GM19324 (cell line): ENCODE measurements around the gene CRLF1.
"Not testable (repeated sequence)": the region's sequence is repeated elsewhere in the genome, so short reads cannot be mapped to it uniquely, and the experiment has no call there.

Source experiments
- ATAC-seq: cut with Tn5 transposase; IDR thresholded peaks from one replicate; pipeline ENCODE4 v1.9.1; 2021; ENCODE audit warnings: mild to moderate bottlenecking, moderate library complexity; ENCODE audit not compliant: unreplicated experiment, low FRiP score

CRLF1 gene

DNA sequence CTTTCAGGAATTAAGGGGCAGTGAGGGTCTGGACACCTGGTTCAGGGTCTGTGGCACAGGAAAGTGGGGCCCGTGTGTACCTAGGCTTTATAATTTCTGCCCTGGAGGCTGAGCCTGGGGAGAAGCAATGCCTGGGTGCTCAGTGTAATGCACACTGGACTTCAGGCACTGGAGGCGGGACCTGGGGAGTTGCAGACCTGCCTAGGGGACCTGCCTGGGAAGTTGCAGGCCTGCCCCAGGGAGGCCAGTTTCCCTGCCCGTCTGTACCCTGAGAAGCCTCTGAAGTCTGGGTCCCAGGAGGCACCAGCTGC, 3.6 kb upstream of the CRLF1 start:
- ATAC-seq = no peak

- ATAC-seq = no peak
These were observed 3.1 kb upstream of the CRLF1 start for GRCh38 chr19:18609717-18610051.

DNA sequence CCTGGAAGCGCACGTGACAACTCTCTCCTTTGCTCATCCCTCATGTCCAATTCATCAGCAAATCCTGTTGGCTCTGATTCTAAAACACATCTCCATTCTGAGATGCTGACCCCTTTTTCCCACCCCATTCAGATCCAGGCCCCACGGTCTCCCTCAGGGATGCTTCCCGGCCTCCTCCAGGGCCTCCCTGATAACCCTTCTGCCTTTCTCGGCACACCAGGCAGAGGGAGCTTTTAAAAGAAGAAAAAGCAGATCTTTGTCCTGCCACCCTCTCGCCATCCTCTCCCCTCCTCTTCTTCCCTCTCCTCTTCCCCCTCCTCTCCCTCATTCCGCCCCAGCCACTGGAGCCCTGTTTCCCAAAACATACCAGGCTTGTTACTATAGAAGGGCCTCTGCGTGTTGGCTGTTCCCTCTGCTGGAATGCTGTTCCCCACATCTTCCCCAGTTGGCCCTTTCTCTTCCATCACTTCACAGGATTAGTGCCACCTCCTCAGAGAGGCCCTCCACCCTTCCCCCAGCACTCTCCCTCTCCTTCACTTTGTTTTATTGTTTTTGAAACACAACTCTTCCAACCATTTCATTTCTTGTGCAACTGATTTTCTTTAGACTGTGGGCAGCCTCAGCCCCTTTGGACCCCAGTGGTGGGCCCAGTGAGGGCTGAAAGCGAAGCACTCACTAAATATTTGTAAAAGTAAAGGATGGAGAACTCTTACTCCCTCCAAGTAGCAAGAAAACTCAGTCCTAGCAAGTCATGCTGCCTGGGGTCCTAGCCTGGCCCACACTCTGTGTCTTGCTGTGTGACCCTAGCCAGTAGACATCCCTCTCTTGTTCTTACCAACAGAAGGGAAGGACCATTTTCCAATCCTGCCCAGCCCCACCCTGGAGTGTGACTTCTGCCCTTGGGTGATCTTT, 2.5 kb upstream of the CRLF1 start:
- ATAC-seq = no peak

DNA sequence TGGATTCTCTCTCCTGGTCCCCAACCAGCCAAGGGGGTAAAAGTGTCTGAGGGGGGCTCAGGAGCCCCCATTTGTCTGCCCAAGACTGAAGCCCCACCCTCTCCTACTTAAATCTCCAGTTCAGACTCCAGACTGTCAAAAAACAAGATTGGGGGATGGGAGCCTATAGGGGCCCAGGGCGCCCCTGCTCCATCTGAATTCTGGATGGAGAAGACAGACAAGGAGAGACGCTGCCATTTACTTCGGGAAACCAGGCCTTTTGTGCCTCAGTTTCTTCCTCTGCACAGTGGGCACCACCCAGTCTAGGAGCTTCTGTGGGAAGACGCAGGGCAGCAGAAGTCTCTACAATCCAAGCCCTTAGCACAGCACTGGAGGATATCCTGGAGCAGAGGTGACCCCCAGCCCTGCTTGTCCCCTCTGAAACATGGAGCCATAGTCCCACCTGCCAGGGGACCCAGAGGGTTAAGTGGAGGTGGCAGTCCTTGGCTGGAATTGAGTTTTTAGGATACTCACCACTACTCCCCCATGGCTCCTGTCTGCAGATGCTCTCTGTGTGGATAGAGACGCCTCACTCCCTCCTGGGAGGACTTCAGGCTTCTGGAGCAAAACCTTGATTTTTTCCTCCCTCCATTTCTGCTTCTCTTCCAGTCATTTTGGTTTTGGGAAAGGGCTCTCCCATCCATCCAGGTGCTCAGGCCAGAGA, 1.7 kb upstream of the CRLF1 start:
- ATAC-seq = no peak

DNA sequence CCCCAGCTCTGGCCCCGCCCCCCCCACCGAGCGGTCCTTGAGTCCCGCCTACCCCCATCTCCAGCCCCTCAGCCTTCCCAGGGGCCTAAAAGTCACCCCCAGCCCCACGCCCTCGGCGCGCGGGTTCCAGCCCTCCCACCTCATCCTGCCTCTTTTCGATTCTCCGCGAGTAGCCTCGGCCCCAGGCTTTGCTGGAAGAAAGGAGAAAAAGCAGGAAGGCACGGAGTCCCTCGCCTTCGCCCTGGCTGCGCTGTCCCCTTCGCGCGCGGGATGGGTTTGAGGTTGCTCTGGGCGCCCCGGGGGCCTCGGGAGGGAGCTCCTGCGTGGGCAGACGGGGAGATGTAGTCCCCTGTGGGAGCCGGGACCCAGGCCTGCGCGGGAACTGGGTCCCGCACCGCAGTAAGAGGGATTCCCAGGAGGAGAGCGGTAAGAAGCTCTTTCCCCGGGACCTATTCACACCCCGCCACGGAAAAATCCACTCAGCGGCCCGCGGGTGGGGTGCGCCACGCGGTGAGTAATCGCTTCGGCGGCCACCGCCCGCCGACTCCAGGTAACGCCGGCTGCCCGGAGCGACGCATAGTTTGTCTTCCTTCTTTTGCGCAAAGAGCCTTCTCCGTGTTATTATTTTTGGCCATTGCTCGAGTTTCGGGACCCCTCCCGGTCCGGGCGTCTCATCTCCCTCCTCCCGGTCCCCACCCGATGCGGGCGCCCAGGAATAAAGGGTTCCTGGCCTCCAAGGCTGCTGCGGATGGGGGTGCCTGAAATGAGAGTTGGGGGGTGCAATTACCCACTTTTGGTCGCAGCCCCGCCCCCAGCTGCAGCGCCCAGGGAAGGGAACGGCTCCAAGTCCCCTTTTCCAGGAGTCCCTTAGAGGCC, 865 bp upstream of the CRLF1 start:
- ATAC-seq = no peak

GRCh38 chr19:18605546-18606280, 886 bp downstream of the CRLF1 start:
- ATAC-seq = no peak

DNA sequence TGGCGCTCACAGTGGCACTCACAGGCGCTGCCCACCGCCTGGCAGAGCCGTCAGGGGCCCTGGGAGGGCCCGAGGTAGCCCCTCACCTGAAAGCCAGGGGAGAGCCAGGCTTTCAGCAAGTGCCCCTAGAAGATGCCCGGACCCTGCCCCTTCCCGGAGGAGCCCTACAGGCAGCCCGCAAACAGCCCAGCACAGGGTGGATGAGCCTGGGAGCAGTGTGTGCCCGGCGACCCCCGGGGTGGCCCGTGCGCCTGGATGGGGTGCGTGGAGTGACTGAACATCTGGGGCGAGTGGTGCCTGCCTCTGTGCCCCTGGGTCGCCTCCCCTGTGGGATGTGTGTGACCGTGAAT, 1.4 kb downstream of the CRLF1 start:
- no peak for ATAC-seq

DNA sequence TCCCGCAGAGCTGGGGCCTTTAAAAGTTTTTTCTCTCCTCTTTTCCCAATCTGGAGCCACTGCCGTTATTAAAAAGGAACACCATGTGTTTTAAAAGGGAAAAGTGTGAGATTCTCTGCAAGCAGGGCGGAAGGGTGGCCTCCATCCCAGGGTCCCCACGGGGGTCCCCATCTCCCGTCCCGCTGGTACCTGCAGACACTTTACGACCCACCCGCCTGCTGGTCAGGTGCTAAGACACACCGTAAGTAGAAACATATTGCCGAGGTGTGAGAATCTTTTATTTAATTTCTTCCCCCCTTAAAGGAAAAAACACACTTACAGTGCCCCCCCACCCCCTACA, 1.8 kb downstream of the CRLF1 start:
- no peak for ATAC-seq

GRCh38 chr19:18603958-18604819, 2.4 kb downstream of the CRLF1 start:
- ATAC-seq = no peak

DNA sequence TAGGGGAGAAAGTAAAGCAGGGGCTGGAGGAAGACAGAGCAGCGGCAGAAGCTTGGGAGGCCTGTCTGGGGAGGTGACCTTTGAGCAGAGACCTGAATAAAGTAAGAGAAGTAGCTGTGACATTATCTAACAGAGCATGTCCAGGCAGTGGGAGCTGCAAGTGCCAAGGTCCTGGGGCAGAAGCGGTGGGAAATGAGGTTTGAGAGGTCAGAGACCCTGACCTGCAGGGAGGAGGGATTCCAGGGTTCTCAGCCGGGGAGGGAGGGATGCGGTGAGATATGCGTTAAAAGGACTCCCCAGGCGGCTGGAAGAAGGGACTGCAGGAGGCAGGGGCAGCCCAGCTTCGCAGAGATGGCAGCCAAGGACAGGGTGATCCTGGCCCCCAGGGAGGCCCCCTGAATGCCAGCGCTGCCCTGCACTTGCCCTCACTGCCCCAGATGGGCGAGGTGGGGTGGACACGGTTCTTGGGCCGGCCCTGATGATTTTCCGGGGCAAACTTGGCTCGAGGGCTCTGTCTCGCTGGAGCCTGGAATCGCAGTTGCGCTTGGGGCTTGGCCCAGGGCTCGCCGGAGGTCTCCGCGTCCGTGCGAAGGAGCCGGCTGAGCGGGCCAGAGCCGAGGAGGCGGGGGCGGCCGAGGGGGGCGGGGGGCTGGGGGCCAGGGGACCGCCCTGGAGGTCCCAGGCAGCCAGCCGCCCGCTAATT, 3.2 kb downstream of the CRLF1 start:
- ATAC-seq = no peak

- ATAC-seq = no peak
These were observed 4.7 kb downstream of the CRLF1 start for GRCh38 chr19:18601875-18602274.

DNA sequence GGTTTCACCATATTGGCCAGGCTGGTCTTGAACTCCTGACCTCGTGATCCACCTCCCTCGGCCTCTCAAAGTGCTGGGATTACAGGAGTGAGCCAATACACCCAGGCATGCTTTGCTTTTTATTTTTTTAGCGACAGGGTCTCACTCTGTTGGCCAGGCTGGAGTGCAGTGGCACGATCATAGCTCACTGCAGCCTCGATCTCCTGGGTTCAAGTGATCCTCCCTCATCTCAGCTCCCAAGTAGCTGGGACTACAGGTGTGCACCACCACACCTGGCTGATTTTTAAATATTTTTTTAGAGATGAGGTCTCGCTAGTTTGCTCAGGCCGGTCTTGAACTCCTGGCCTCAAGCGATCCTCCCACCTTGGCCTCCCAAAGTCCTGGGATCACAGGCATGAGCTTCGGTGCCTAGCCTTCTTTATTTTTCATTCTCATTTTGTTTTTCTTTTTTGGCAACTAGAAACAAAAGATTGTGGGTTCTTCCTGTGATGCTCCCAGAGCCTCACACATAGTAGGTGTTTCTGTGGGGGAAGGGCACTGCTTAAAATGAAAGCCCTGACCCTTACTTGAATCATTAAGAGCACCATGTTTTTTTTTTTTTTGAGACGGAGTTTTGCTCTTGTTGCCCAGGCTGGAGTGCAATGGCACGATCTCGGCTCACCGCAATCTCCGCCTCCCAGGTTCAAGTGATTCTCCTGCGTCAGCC, 5.8 kb downstream of the CRLF1 start:
- not testable (repeated sequence) for ATAC-seq

DNA sequence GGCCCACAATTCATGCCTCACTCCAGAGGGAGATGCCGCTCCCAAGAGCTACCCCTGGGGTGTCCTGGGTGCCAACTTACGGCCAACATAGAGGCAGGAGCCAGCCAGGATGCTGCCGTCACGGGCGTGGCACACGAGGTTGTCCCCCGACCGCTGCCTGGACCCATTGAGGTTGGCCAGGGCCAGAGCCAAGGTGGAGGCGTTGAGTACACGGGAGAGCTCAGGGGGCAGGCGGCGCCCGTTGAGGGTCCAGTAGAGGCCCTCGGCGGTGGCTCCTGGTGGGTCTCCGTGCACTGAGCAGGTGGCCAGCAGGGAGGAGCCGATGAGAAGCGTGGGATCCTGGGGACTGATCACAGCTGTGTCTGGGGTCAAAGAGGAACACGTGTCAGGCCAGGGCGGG, 7.1 kb downstream of the CRLF1 start:
- ATAC-seq = no peak

DNA sequence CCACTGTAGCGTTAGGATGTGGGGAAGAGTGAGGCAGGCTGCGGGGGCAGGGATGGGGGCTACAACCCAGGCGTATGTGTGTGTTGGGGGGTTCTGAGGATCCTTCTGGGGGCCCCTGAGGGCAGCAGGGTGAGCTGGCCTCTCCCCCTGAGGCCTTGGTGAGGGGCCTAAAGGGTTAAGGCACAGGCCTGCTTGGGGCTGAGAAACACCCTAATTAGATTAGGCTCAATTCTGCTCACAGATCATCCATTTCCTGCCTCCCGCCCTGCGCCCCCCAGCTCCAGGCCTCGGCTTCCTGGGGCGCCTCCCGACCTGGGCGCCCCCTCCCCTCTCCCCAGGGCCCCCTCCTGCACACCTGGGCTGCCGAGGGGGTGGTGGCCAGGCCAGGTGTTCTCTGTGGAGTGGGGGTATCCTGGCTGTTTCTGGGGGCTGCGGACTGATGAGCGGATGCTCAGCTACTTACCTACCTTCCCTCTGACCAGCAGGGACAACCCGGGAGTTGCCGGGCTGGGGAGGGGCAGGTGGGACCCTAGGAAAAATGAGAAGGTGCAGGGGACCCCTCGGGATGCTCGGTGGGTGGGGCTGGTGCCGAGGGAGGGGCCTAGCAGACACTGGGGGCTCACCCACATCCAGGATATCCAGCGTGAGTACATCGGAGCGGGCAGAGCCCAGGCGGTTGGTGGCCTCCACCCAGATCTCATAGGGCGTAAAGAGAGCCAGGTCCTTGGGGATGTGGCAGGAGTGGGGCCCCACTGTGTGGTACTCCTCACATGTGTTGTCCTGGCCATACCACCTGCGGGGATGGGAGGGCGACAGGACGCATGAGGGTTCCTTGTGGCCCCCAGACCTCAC, 8.6 kb downstream of the CRLF1 start:
- no peak for ATAC-seq

DNA sequence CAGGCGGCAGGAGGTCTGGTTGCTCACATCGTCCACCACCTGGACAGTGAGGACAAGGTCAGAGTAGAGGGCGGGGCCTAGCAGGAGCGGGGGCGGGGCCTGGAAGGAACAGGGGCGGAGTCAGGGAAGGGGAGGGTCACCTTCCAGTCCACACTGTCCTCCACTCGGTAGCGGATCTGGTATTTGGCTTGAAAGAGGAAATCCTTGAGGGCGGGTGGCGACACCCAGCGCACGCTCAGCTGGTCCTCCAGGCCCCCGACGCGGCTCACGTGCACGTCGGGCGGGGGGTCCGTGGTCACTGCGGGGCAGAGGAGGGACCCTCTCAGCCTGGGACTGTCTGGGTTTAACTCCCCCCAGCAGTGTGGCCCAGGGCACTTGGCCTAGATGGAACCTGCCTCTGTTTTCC, 9.8 kb downstream of the CRLF1 start:
- ATAC-seq = no peak

DNA sequence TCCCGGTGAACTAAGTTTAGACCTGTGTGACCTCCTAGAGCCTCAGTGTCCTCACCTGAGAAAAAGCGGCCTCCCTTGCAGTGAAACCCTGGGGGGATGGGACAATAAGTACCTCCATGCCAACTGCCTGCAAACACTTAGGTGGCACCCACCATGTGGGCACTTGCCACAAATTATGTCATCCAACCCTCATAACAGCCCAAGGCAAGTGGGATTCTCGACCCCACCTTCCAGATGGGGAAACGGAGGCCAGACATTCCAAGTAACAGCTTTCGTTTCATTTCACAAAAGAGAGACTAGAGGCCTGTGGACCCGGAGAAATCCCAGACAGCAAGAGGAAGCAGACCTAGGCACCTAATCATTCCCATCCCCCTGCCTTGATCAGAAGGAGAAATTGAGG, 11.1 kb downstream of the CRLF1 start:
- ATAC-seq = no peak

DNA sequence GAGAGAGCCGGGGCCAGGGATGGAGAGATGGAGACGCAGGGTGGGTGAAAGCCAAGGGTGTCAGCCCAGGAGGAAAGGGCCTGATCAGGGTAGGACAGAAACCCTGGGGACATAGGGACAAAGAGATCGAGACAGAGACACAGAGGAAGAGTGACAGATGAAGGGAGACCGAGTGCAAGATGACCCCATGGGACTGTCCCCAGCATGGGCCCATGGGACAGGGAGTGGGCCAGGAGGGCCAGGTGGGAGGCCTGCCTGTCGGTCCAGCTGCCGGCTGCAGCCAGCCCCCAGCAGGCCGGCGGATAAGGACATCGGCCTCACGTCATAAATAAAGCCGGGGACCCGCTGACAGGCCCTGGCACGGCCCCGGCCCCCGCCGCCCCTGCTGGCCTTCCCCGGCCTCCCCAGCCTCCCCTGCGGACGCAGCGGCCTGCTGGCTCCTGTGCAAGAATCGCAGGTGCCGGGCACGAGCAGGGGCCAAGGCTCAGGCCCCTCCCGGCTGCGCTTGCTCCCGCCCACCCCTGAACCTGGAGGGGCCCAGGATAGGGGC, 11.7 kb downstream of the CRLF1 start:
- ATAC-seq = no peak
